ENCODE results near the gene CDK19. TPM values are rescaled to one million over a fixed set of nuclear protein-coding genes. Genes with fewer than 3 reads are reported as not detected.
A peak's percentile ranks its signal among the peaks of the same experiment; 100 is the strongest.

The CDK19 gene
- total and polyA plus RNA-seq, 2 of the 13 experiments (the other 11 are each of a cell fraction or from before 2014, with no cell fraction given): 13.4 to 27.0 TPM

- Histone ChIP-seq H3K4me2 (ENCODE audit: low read depth, low read length) (no peak overlapping the region; the same call in 1 of the 2 replicates), H3K4me1 (ENCODE audit: insufficient read depth, low read length) (peaks cover 12% of the 10 kb centered on the region), H3K36me3 (replicated peaks in 1 of 2; ENCODE audit: control insufficient read depth in 1 of 2, insufficient read depth in 2 of 2, low read length in 2 of 2) (no peaks in the 10 kb centered on the region), H2AFZ (ENCODE audit: low read length) (no peak overlapping the region), H3K27me3 (ENCODE audit: control insufficient read depth in 1 of 2, insufficient read depth in 2 of 2, low read length in 2 of 2) (no peaks in the 10 kb centered on the region), H3K27ac (ENCODE audit: extremely low read length, insufficient read depth, low read length) (no peak overlapping the region), H3K9me3 (ENCODE audit: low read length) (no peaks in the 10 kb centered on the region), H3K9ac (ENCODE audit: insufficient read depth, low read depth, low read length) (no peak overlapping the region), H3K79me2 (ENCODE audit: insufficient read depth, low read length) (no peaks in the 10 kb centered on the region), H3K4me3 (replicated peaks in 1 of 3; ENCODE audit: insufficient read depth in 1 of 3, low read depth in 2 of 3, low read length in 3 of 3) (no peak overlapping the region), H4K20me1 (ENCODE audit: insufficient read depth, low read length) (no peaks in the 10 kb centered on the region)
- intact Hi-C loops (cut with micrococcal nuclease; ENCODE audit: unreplicated experiment) (no loop called here), in situ Hi-C loops (cut with HindIII; ENCODE audit: extremely low pct_ligation_motif_present, low pct_unique_long_range_greater_than_20kb) (no loop called here)
- TF ChIP-seq FOSL2 (CRISPR knock-in tag; IDR thresholded peaks at IDR 0.05) (peak; percentile 50; the same call in 1 of the 2 replicates), ZSCAN22 (CRISPR knock-in tag; IDR thresholded peaks at IDR 0.05) (no peak)
- FAIRE-seq (no peak), ATAC-seq (peak; percentile 49; the same call in 2 of the 3 replicates), DNase-seq (ENCODE audit: low spot score) (no peak)
- POLR2A ChIA-PET: interaction anchor here (0.8 to 1.6 kb wide), 4 partner anchors 18 to 102 kb away, joined by 3 to 17 read pairs (median 6); partner anchors contain the start of genes AMD1, CDK19 and GTF3C6
- 51% methylated on average over 3 of the region's 3 CpGs for WGBS (ENCODE audit: low lambda C conversion rate)
- CTCF ChIA-PET (ENCODE audit: low intra/inter-chr PET ratio, low total read pairs): no interaction called here
- BruUV-seq (replicated peaks): no TSS peak
Observed at GRCh38 chr6:110856296-110856695, 41.0 kb upstream of the CDK19 start.

GRCh38 chr6:110853754-110854477, 38.6 kb upstream of the CDK19 start:
- Histone ChIP-seq H3K9ac (ENCODE audit: insufficient read depth, low read depth, low read length) (no peak overlapping the region), H2AFZ (ENCODE audit: low read length) (no peak overlapping the region), H3K4me3 (replicated peaks in 1 of 3; ENCODE audit: insufficient read depth in 1 of 3, low read depth in 2 of 3, low read length in 3 of 3) (no peak overlapping the region), H3K27ac (ENCODE audit: extremely low read length, insufficient read depth, low read length) (no peak overlapping the region), H3K27me3 (ENCODE audit: control insufficient read depth in 1 of 2, insufficient read depth in 2 of 2, low read length in 2 of 2) (no peaks in the 10 kb centered on the region), H3K36me3 (replicated peaks in 1 of 2; ENCODE audit: control insufficient read depth in 1 of 2, insufficient read depth in 2 of 2, low read length in 2 of 2) (no peaks in the 10 kb centered on the region), H3K79me2 (ENCODE audit: insufficient read depth, low read length) (no peaks in the 10 kb centered on the region), H3K4me2 (ENCODE audit: low read depth, low read length) (no peak overlapping the region), H3K9me3 (ENCODE audit: low read length) (no peaks in the 10 kb centered on the region), H4K20me1 (ENCODE audit: insufficient read depth, low read length) (no peaks in the 10 kb centered on the region), H3K4me1 (ENCODE audit: insufficient read depth, low read length) (peaks cover 25% of the 10 kb centered on the region)
- in situ Hi-C loops (cut with HindIII; ENCODE audit: extremely low pct_ligation_motif_present, low pct_unique_long_range_greater_than_20kb) (no loop called here), intact Hi-C loops (cut with micrococcal nuclease; ENCODE audit: unreplicated experiment) (no loop called here)
- WGBS (ENCODE audit: low lambda C conversion rate): 44% methylated on average over 5 of the region's 5 CpGs
- DNase-seq (ENCODE audit: low spot score): no peak
- no peak for ATAC-seq
- no peak for TF ChIP-seq KDM6A (CRISPR knock-in tag; IDR thresholded peaks at IDR 0.05; ENCODE audit: low read depth)
- TF ChIP-seq PHF8 (CRISPR knock-in tag; IDR thresholded peaks at IDR 0.05): no peak
- no peak for TF ChIP-seq PAWR (CRISPR knock-in tag; IDR thresholded peaks at IDR 0.05; ENCODE audit: borderline replicate concordance)
- no peak for TF ChIP-seq SYNCRIP (IDR thresholded peaks at IDR 0.05; ENCODE audit: insufficient read depth, low read depth, low read length)
- TF ChIP-seq ZNF562 (CRISPR knock-in tag; IDR thresholded peaks at IDR 0.05; ENCODE audit: borderline replicate concordance): no peak
- no peak for TF ChIP-seq CTCF (CRISPR knock-in tag; IDR thresholded peaks at IDR 0.05)
- no TSS peak for BruUV-seq (replicated peaks)
- CTCF ChIA-PET (ENCODE audit: low intra/inter-chr PET ratio, low total read pairs): no interaction called here
- FAIRE-seq: no peak
- POLR2A ChIA-PET: interaction anchor here (1.4 kb wide), 1 partner anchor 20 kb away, joined by 4 read pairs; the partner anchor contains the start of gene AMD1

Measured in HepG2 (cell line).